ENCODE results near the gene IL5RA.

- no peak for TF ChIP-seq POLR2A (IDR thresholded peaks at IDR 0.05)
- TF ChIP-seq CTCF (IDR thresholded peaks at IDR 0.05 in 8 of 11, conservative IDR thresholded peaks at IDR 0.05 in 3 of 11), result no peak
- TF ChIP-seq POLR2AphosphoS5 (IDR thresholded peaks at IDR 0.05), result no peak
Observed at GRCh38 chr3:3102751-3103150, 7.4 kb downstream of the IL5RA start.

All from spleen (tissue), 7 donors.